Testis (tissue), 3 donors: ENCODE measurements around the gene UBE2E2. TPM values are rescaled to one million over a fixed set of nuclear protein-coding genes. Genes with fewer than 3 reads are reported as not detected.

ENCODE experiments used
- DNase-seq: peaks from one replicate; pipeline ENCODE4 v3.0.0-alpha.2; 2019
- H3K27ac ChIP-seq, 2 donors: fragments of 200-600 bp; sonication (generic); one replicate each; pipeline ENCODE4 v1.5.1; 2019
- H3K27me3 ChIP-seq: fragments of 200-600 bp; sonication (generic); one replicate; pipeline ENCODE4 v1.5.1; 2019
- H3K36me3 ChIP-seq: fragments of 200-600 bp; sonication (generic); one replicate; pipeline ENCODE4 v1.5.1; 2017; ENCODE audit warnings: low read depth; ENCODE audit errors: missing control alignments
- H3K4me1 ChIP-seq: fragments of 200-600 bp; sonication (generic); one replicate; pipeline ENCODE4 v1.5.1; 2019
- H3K4me3 ChIP-seq, 2 donors: fragments of 200-600 bp; sonication (generic); one replicate each; pipeline ENCODE4 v1.5.1; 2017 to 2019
- H3K9me3 ChIP-seq: fragments of 200-600 bp; sonication (generic); one replicate; pipeline ENCODE4 v1.5.1; 2017
- CTCF ChIP-seq, 3 experiments: fragments of 450-650 bp in 2 of 3; fragments of 200-600 bp in 1 of 3; sonication (generic) in 1 of 3; IDR thresholded peaks; one replicate each; pipeline ENCODE4 v1.5.1; 2016 to 2019; ENCODE audit warnings: antibody characterized with exemption in 3 of 3, mild to moderate bottlenecking in 2 of 3, moderate library complexity in 1 of 3
- POLR2A ChIP-seq: fragments of 450-650 bp; IDR thresholded peaks from one replicate; pipeline ENCODE4 v1.6.1; 2017; ENCODE audit warnings: antibody characterized with exemption, mild to moderate bottlenecking, moderate library complexity
- WGBS, 2 donors: methylation state at CpG; one replicate each; pipeline ENCODE4 v1.1.5; 2018; 5-methylcytosine and 5-hydroxymethylcytosine counted together
- intact Hi-C: fragments of 100-400 bp; cut with DNase I; formaldehyde crosslinking; loops from one replicate; pipeline ENCODE4 v1.15.1; 2023; ENCODE audit warnings: low total_unique reads
- polyA plus RNA-seq: library from polyadenylated mRNA; stranded (reverse); fragments of 350-450 nt; fragmentation: Illumina TruSeq; extraction: RNeasy Lipid Tissue Mini Kit (QIAGEN cat#74804); gene quantifications from one replicate; pipeline ENCODE4 v1.2.3, GENCODE V29; 2014; ENCODE audit warnings: low read depth, low replicate concordance; ENCODE audit not compliant: insufficient read depth
- total RNA-seq, 2 donors: library from RNA; depleted of rRNA; stranded (reverse); fragments of >200 nt; gene quantifications; one replicate each; pipeline ENCODE4 v1.2.3, GENCODE V29; 2016

UBE2E2 gene
- total and polyA plus RNA-seq, 3 donors from 2014 or later, result 45.5 to 94.2 (median 48.7) TPM

GRCh38 chr3:23356169-23356568 is 153.0 kb downstream of the UBE2E2 start:
- TF ChIP-seq POLR2A (no peak), CTCF (IDR thresholded peaks at IDR 0.05) (no peak)

GRCh38 chr3:23356923-23357322 is 153.8 kb downstream of the UBE2E2 start:
- WGBS, 2 donors, result 91 to 93% methylated on average over 3 of the region's 3 CpGs
- TF ChIP-seq CTCF (IDR thresholded peaks at IDR 0.05), result no peak
- no peak for TF ChIP-seq POLR2A
- Histone ChIP-seq H3K27me3 (no peaks in the 10 kb centered on the region), H3K36me3 (no peaks in the 10 kb centered on the region), H3K4me3 (no peak overlapping the region), H3K4me1 (no peaks in the 10 kb centered on the region), H3K9me3 (no peaks in the 10 kb centered on the region), H3K27ac (no peak overlapping the region)
- DNase-seq, result no peak
- intact Hi-C loops, result no loop called here

More at GRCh38 chr3:23356169-23356568, 153.0 kb downstream of the UBE2E2 start:
- no peak overlapping the region for H3K4me3 ChIP-seq
- H3K4me1 ChIP-seq, result no peaks in the 10 kb centered on the region
- DNase-seq, result no peak
- no peaks in the 10 kb centered on the region for H3K9me3 ChIP-seq
- intact Hi-C loops, result no loop called here
- no peaks in the 10 kb centered on the region for H3K27me3 ChIP-seq
- no peak overlapping the region for H3K27ac ChIP-seq
- 82 to 90% methylated on average over 3 of the region's 3 CpGs for WGBS, 2 donors
- H3K36me3 ChIP-seq, result no peaks in the 10 kb centered on the region

- no peak overlapping the region for H3K27ac ChIP-seq
- H3K4me1 ChIP-seq, result no peaks in the 10 kb centered on the region
- H3K36me3 ChIP-seq, result no peaks in the 10 kb centered on the region
- intact Hi-C loops, result no loop called here
- no peak for TF ChIP-seq CTCF (IDR thresholded peaks at IDR 0.05)
- TF ChIP-seq POLR2A, result no peak
- H3K4me3 ChIP-seq, result no peak overlapping the region
- no peak for DNase-seq
- no peaks in the 10 kb centered on the region for H3K9me3 ChIP-seq
- no peaks in the 10 kb centered on the region for H3K27me3 ChIP-seq
These were observed 156.0 kb downstream of the UBE2E2 start for GRCh38 chr3:23359116-23359515.

GRCh38 chr3:23365066-23365465 is 161.9 kb downstream of the UBE2E2 start:
- Histone ChIP-seq H3K27me3 (no peaks in the 10 kb centered on the region), H3K4me1 (no peaks in the 10 kb centered on the region), H3K27ac (no peak overlapping the region), H3K36me3 (no peaks in the 10 kb centered on the region), H3K4me3 (no peak overlapping the region), H3K9me3 (no peaks in the 10 kb centered on the region)
- intact Hi-C loops, result no loop called here
- 85% methylated on average over 2 of the region's 2 CpGs for WGBS, 2 donors
- DNase-seq, result no peak
- no peak for TF ChIP-seq POLR2A
- no peak for TF ChIP-seq CTCF (IDR thresholded peaks at IDR 0.05)

- DNase-seq, result no peak
- no peaks in the 10 kb centered on the region for H3K4me1 ChIP-seq
- intact Hi-C loops, result no loop called here
- no peaks in the 10 kb centered on the region for H3K36me3 ChIP-seq
- H3K27ac ChIP-seq, result no peak overlapping the region
- H3K27me3 ChIP-seq, result no peaks in the 10 kb centered on the region
- no peak overlapping the region for H3K4me3 ChIP-seq
- WGBS, 2 donors, result 77% methylated on average over 1 of the region's 1 CpG
- H3K9me3 ChIP-seq, result no peaks in the 10 kb centered on the region
- no peak for TF ChIP-seq POLR2A
- no peak for TF ChIP-seq CTCF (IDR thresholded peaks at IDR 0.05)
These were observed 165.6 kb downstream of the UBE2E2 start for GRCh38 chr3:23368731-23369130.
